HCT116 (cell line): ENCODE results near the gene ALDH7A1. TPM values are rescaled to one million over a fixed set of nuclear protein-coding genes. Genes with fewer than 3 reads are reported as not detected.

Experiments used
- ATAC-seq: fragments of 200-7000 bp; cut with Tn5 transposase; 2 replicates; pipeline ENCODE4 v1.9.1; 2020; ENCODE audit warnings: mild to moderate bottlenecking, moderate library complexity
- BruUV-seq: library from RNA; stranded (reverse); fragments of 400-500 nt; replicated peaks from 2 replicates; lab custom pipeline; 2021; lab: Mats Ljungman, UMichigan
- CTCF ChIA-PET: fragments of 300-600 bp; sonication (Branson Sonifier 250); formaldehyde crosslinking; loops from one replicate; lab custom pipeline; 2021; ENCODE audit warnings: antibody characterized with exemption; lab: Charles Lee
- POLR2A ChIA-PET: fragments of 300-600, 350-600 bp; sonication (Branson Sonifier 250); formaldehyde crosslinking; loops from one replicate; lab custom pipeline; 2021; ENCODE audit warnings: antibody characterized with exemption; lab: Charles Lee
- RAD21 ChIA-PET, 2 experiments: fragments of 300-600 bp; sonication (Branson Sonifier 250); formaldehyde crosslinking; loops; one replicate each; lab custom pipeline; 2023; ENCODE audit warnings: low total read pairs in 2 of 2; ENCODE audit not compliant: uncharacterized antibody in 2 of 2, unreplicated experiment in 2 of 2, low non-redundant PET in 1 of 2; lab: Charles Lee
- DNase-seq: peaks from one replicate; pipeline ENCODE4 v3.0.0-alpha.2; 2010; ENCODE audit warnings: low read depth, low spot score
- H2AFZ ChIP-seq: fragments of 200-600 bp; shearing (Covaris generic), sonication (generic); 2 replicates; pipeline ENCODE4 v1.6.1; 2017; ENCODE audit warnings: low read depth, mixed run types, mixed read lengths, antibody characterized with exemption, low read length; ENCODE audit not compliant: poor library complexity, severe bottlenecking
- H3K27ac ChIP-seq: 2 replicates; pipeline ENCODE4 v1.5.1; 2012; ENCODE audit warnings: low read depth, low read length
- H3K27me3 ChIP-seq: fragments of 200-600 bp; sonication (generic); 2 replicates; pipeline ENCODE4 v1.6.1; 2016; ENCODE audit warnings: mixed run types, low read length, mixed read lengths; ENCODE audit not compliant: insufficient read depth
- H3K36me3 ChIP-seq, 2 experiments: fragments of 200-500 bp in 1 of 2; fragments of 200-600 bp in 1 of 2; sonication (Bioruptor generic) in 1 of 2; sonication (generic) in 1 of 2; 2 replicates each; pipeline versions ENCODE4 v1.5.1 to v1.6.1; 2014 to 2016; ENCODE audit warnings: low read length in 2 of 2, inconsistent platforms in 1 of 2, mixed read lengths in 1 of 2, mixed run types in 1 of 2; ENCODE audit not compliant: insufficient read depth in 2 of 2, control insufficient read depth in 1 of 2
- H3K4me1 ChIP-seq, 2 experiments: fragments of 200-600 bp in 1 of 2; sonication (generic) in 1 of 2; 2 replicates each; pipeline versions ENCODE4 v1.5.1 to v1.6.1; 2012 to 2017; ENCODE audit warnings: low read length in 2 of 2, inconsistent platforms in 1 of 2, mild to moderate bottlenecking in 1 of 2, mixed read lengths in 1 of 2, mixed run types in 1 of 2, moderate library complexity in 1 of 2; ENCODE audit not compliant: insufficient read depth in 2 of 2, control insufficient read depth in 1 of 2
- H3K4me2 ChIP-seq: fragments of 200-600 bp; sonication (generic); 2 replicates; pipeline ENCODE4 v1.6.1; 2017; ENCODE audit warnings: mixed run types, low read length, mixed read lengths
- H3K4me3 ChIP-seq, 2 experiments: fragments of 200-600 bp in 1 of 2; sonication (generic) in 1 of 2; replicated peaks in 1 of 2; 2 replicates each; pipeline ENCODE4 v1.5.1; 2011 to 2016; ENCODE audit warnings: low read length in 2 of 2, control low read depth in 1 of 2, low read depth in 1 of 2, mild to moderate bottlenecking in 1 of 2, mixed read lengths in 1 of 2, mixed run types in 1 of 2
- H3K79me2 ChIP-seq: fragments of 200-600 bp; sonication (generic); 2 replicates; pipeline ENCODE4 v1.6.1; 2017; ENCODE audit warnings: mild to moderate bottlenecking, mixed run types, low read length, moderate library complexity, mixed read lengths; ENCODE audit not compliant: insufficient read depth
- H3K9ac ChIP-seq: fragments of 200-600 bp; sonication (generic); 2 replicates; pipeline ENCODE4 v1.6.1; 2016; ENCODE audit warnings: low read length, mixed read lengths
- H3K9me2 ChIP-seq: fragments of 200-600 bp; sonication (generic), shearing (Covaris generic); 2 replicates; pipeline ENCODE4 v1.6.1; 2017; ENCODE audit warnings: mixed run types, mild to moderate bottlenecking, moderate library complexity; ENCODE audit not compliant: insufficient read depth
- H3K9me3 ChIP-seq, 2 experiments: fragments of 200-500 bp in 1 of 2; fragments of 200-600 bp in 1 of 2; sonication (Bioruptor generic) in 1 of 2; sonication (generic) in 1 of 2; 2 replicates each; pipeline ENCODE4 v1.6.1; 2014 to 2017; ENCODE audit warnings: low read length in 2 of 2, mixed read lengths in 2 of 2, inconsistent platforms in 1 of 2, low read depth in 1 of 2, mild to moderate bottlenecking in 1 of 2, mixed run types in 1 of 2, moderate library complexity in 1 of 2; ENCODE audit not compliant: control insufficient read depth in 1 of 2, insufficient read depth in 1 of 2
- H4K20me1 ChIP-seq: fragments of 200-600 bp; sonication (generic), shearing (Covaris generic); 2 replicates; pipeline ENCODE4 v1.6.1; 2017; ENCODE audit warnings: mixed run types, mild to moderate bottlenecking, moderate library complexity; ENCODE audit not compliant: insufficient read depth
- CBX3 ChIP-seq: IDR thresholded peaks from 2 replicates; pipeline ENCODE4 v1.6.1; 2012; ENCODE audit warnings: low read depth
- EGR1 ChIP-seq: IDR thresholded peaks from 2 replicates; pipeline ENCODE4 v1.6.1; 2012; ENCODE audit warnings: low read depth
- ELF1 ChIP-seq: IDR thresholded peaks from 2 replicates; pipeline ENCODE4 v1.6.1; 2012; ENCODE audit warnings: low read depth, borderline replicate concordance
- EZH2 ChIP-seq: fragments of 200-600 bp; sonication (generic); IDR thresholded peaks from 2 replicates; pipeline ENCODE4 v1.6.1; 2017; ENCODE audit warnings: antibody characterized with exemption, mixed run types
- EZH2phosphoT487 ChIP-seq: fragments of 200-600 bp; IDR thresholded peaks from 2 replicates; pipeline ENCODE4 v1.6.1; 2018; ENCODE audit warnings: antibody characterized with exemption, borderline replicate concordance
- FOSL1 ChIP-seq: IDR thresholded peaks from 2 replicates; pipeline ENCODE4 v1.6.1; 2012; ENCODE audit warnings: low read depth
- JUND ChIP-seq: IDR thresholded peaks from 2 replicates; pipeline ENCODE4 v1.6.1; 2012
- POLR2A ChIP-seq: IDR thresholded peaks from 2 replicates; pipeline ENCODE4 v1.7.0; 2011; ENCODE audit warnings: borderline replicate concordance; ENCODE audit not compliant: insufficient read depth, insufficient read length; ENCODE audit errors: extremely low read depth
- SIN3A ChIP-seq: IDR thresholded peaks from 2 replicates; pipeline ENCODE4 v1.6.1; 2012; ENCODE audit warnings: low read depth
- SRF ChIP-seq: IDR thresholded peaks from 2 replicates; pipeline ENCODE4 v1.6.1; 2012; ENCODE audit warnings: low read depth
- TCF7L2 ChIP-seq: IDR thresholded peaks from 2 replicates; pipeline ENCODE4 v1.7.0; 2011; ENCODE audit warnings: borderline replicate concordance, inconsistent platforms; ENCODE audit not compliant: insufficient read depth, insufficient read length; ENCODE audit errors: extremely low read depth
- ZFX ChIP-seq: fragments of 450-650 bp; IDR thresholded peaks from 2 replicates; pipeline ENCODE4 v1.6.1; 2017
- ZNF274 ChIP-seq: fragments of 200-500 bp; sonication (Bioruptor generic); IDR thresholded peaks from 2 replicates; pipeline ENCODE4 v1.6.1; 2014; ENCODE audit warnings: mild to moderate bottlenecking, low read depth, low read length, inconsistent platforms
- intact Hi-C: fragments of 100-400 bp; cut with micrococcal nuclease; formaldehyde crosslinking; loops from 2 replicates; pipeline ENCODE4 v1.10.0; 2022
- total RNA-seq: library from RNA; stranded (reverse); gene quantifications from one replicate; pipeline ENCODE4 v1.2.1, GENCODE V29; 2021; ENCODE audit not compliant: unreplicated experiment
- TF ChIP-seq, protein P1 (sequence below): IDR thresholded peaks from 2 replicates; pipeline ENCODE4 v1.6.1; 2012
- TF ChIP-seq, protein P2 (sequence below): IDR thresholded peaks from 2 replicates; pipeline ENCODE4 v1.6.1; 2012
- TF ChIP-seq, protein P3 (sequence below), 3 experiments: fragments of 200-600 bp in 1 of 3; sonication (generic) in 1 of 3; IDR thresholded peaks in 2 of 3; conservative IDR thresholded peaks in 1 of 3; 2 replicates each; pipeline ENCODE4 v1.5.1; 2012 to 2017; ENCODE audit warnings: low read depth in 2 of 3, low read length in 2 of 3, antibody characterized with exemption in 1 of 3, borderline replicate concordance in 1 of 3, control low read depth in 1 of 3, mild to moderate bottlenecking in 1 of 3, mixed read lengths in 1 of 3, mixed run types in 1 of 3, moderate library complexity in 1 of 3; ENCODE audit not compliant: insufficient read depth in 1 of 3
- TF ChIP-seq, protein P4 (sequence below): IDR thresholded peaks from 2 replicates; pipeline ENCODE4 v1.6.1; 2012; ENCODE audit warnings: low read depth
- TF ChIP-seq, protein P5 (sequence below): IDR thresholded peaks from 2 replicates; pipeline ENCODE4 v1.6.1; 2011; ENCODE audit warnings: mild to moderate bottlenecking, low read length, moderate library complexity; ENCODE audit not compliant: insufficient replicate concordance; ENCODE audit errors: extremely low read depth

Gene ALDH7A1
- total RNA-seq, 1 experiment from 2014 or later: 93.2 TPM

DNA sequence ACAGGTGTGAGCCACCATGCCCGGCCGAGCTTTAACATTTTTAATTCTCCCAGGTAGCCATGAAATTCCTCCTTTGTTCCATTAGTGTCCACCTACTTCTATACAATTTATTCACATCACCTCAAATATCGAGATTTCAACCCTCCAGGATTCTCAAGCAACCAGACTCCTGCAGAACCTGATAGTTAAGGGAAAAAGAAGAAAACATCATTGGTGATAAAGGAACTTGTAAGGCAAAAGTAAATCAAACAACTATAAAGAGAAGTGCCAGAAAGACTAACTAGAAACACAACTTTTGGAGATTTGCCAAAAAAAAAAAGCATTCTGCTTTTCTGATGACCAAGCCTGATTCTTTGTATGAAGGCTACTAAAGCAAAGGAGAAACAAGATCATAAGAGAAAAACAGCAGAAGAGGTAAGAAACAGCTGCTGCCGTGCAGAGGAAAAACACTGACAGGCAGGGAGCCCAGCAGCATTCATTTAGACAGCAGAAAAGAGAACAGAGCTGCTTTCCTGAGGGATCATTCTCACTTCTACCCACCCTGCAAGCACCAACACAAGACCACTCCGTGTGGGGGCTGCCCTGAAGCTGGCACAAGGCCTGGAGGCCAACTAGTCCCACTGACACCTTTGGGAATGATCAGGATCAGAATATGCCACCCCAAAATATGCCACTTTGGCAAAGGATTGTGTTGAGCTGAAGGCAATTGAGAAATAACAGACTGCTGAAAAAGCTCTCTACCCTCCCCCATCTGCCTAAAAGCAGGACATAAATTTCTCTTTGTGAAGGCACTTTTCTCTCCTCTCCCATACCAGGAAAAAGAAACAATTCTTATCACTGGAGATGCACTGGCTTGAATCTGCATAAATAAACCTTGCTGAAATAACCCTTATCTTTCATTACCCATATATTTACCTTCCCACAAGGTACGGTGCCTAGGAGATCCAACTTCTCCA is 75.1 kb downstream of the ALDH7A1 start:
- ATAC-seq (no peak), DNase-seq (no peak)
- no TSS peak for BruUV-seq
- TF ChIP-seq POLR2A: no peak
- no peak for TF ChIP-seq EZH2phosphoT487
- TF ChIP-seq SRF: no peak
- no peak for TF ChIP-seq EZH2
- TF ChIP-seq, protein P1, sequence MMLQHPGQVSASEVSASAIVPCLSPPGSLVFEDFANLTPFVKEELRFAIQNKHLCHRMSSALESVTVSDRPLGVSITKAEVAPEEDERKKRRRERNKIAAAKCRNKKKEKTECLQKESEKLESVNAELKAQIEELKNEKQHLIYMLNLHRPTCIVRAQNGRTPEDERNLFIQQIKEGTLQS: no peak
- no peak for TF ChIP-seq EGR1
- TF ChIP-seq FOSL1: no peak
- no peak for TF ChIP-seq TCF7L2
- no peak for TF ChIP-seq ZFX
- TF ChIP-seq, protein P2, sequence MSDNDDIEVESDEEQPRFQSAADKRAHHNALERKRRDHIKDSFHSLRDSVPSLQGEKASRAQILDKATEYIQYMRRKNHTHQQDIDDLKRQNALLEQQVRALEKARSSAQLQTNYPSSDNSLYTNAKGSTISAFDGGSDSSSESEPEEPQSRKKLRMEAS: no peak
- TF ChIP-seq ZNF274: no peak
- TF ChIP-seq CBX3: no peak
- TF ChIP-seq ELF1: no peak
- TF ChIP-seq, protein P3, sequence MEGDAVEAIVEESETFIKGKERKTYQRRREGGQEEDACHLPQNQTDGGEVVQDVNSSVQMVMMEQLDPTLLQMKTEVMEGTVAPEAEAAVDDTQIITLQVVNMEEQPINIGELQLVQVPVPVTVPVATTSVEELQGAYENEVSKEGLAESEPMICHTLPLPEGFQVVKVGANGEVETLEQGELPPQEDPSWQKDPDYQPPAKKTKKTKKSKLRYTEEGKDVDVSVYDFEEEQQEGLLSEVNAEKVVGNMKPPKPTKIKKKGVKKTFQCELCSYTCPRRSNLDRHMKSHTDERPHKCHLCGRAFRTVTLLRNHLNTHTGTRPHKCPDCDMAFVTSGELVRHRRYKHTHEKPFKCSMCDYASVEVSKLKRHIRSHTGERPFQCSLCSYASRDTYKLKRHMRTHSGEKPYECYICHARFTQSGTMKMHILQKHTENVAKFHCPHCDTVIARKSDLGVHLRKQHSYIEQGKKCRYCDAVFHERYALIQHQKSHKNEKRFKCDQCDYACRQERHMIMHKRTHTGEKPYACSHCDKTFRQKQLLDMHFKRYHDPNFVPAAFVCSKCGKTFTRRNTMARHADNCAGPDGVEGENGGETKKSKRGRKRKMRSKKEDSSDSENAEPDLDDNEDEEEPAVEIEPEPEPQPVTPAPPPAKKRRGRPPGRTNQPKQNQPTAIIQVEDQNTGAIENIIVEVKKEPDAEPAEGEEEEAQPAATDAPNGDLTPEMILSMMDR (IDR thresholded peaks at IDR 0.05 in 2 of 3, conservative IDR thresholded peaks at IDR 0.05 in 1 of 3; ENCODE audit: borderline replicate concordance in 1 of 3, insufficient read depth in 1 of 3, low read depth in 2 of 3, low read length in 2 of 3): no peak
- TF ChIP-seq, protein P4, sequence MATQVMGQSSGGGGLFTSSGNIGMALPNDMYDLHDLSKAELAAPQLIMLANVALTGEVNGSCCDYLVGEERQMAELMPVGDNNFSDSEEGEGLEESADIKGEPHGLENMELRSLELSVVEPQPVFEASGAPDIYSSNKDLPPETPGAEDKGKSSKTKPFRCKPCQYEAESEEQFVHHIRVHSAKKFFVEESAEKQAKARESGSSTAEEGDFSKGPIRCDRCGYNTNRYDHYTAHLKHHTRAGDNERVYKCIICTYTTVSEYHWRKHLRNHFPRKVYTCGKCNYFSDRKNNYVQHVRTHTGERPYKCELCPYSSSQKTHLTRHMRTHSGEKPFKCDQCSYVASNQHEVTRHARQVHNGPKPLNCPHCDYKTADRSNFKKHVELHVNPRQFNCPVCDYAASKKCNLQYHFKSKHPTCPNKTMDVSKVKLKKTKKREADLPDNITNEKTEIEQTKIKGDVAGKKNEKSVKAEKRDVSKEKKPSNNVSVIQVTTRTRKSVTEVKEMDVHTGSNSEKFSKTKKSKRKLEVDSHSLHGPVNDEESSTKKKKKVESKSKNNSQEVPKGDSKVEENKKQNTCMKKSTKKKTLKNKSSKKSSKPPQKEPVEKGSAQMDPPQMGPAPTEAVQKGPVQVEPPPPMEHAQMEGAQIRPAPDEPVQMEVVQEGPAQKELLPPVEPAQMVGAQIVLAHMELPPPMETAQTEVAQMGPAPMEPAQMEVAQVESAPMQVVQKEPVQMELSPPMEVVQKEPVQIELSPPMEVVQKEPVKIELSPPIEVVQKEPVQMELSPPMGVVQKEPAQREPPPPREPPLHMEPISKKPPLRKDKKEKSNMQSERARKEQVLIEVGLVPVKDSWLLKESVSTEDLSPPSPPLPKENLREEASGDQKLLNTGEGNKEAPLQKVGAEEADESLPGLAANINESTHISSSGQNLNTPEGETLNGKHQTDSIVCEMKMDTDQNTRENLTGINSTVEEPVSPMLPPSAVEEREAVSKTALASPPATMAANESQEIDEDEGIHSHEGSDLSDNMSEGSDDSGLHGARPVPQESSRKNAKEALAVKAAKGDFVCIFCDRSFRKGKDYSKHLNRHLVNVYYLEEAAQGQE: no peak
- no peak for TF ChIP-seq JUND
- no peak for TF ChIP-seq SIN3A
- TF ChIP-seq, protein P5, sequence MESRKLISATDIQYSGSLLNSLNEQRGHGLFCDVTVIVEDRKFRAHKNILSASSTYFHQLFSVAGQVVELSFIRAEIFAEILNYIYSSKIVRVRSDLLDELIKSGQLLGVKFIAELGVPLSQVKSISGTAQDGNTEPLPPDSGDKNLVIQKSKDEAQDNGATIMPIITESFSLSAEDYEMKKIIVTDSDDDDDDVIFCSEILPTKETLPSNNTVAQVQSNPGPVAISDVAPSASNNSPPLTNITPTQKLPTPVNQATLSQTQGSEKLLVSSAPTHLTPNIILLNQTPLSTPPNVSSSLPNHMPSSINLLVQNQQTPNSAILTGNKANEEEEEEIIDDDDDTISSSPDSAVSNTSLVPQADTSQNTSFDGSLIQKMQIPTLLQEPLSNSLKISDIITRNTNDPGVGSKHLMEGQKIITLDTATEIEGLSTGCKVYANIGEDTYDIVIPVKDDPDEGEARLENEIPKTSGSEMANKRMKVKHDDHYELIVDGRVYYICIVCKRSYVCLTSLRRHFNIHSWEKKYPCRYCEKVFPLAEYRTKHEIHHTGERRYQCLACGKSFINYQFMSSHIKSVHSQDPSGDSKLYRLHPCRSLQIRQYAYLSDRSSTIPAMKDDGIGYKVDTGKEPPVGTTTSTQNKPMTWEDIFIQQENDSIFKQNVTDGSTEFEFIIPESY: no peak
- CTCF ChIA-PET: interaction anchor here (1.4 to 1.6 kb wide), 2 partner anchors 8 to 10 kb away, joined by 4 read pairs; no protein-coding TSS in a partner anchor
- Histone ChIP-seq H4K20me1 (no peaks in the 10 kb centered on the region), H3K36me3 (no peaks in the 10 kb centered on the region), H3K9me3 (no peaks in the 10 kb centered on the region), H3K27ac (no peak overlapping the region), H3K4me1 (no peaks in the 10 kb centered on the region), H3K9me2 (no peaks in the 10 kb centered on the region), H2AFZ (no peak overlapping the region), H3K4me2 (no peak overlapping the region), H3K9ac (no peak overlapping the region), H3K27me3 (no peaks in the 10 kb centered on the region), H3K4me3 (no peak overlapping the region), H3K79me2 (no peaks in the 10 kb centered on the region)
- intact Hi-C loops: no loop called here
- POLR2A ChIA-PET: no interaction called here
- RAD21 ChIA-PET: no interaction called here
